Activated CD8-positive, alpha-beta memory T cell treated with anti-CD3 and anti-CD28 coated beads for 1 hour (primary cell): ENCODE measurements around the gene PREB.
"Not testable (repeated sequence)": the region's sequence is repeated elsewhere in the genome, so short reads cannot be mapped to it uniquely, and the experiment has no call there.

Experiments
- DNase-seq, 2 donors: peaks; one replicate each; pipeline ENCODE4 v3.0.0-alpha.2; 2020; ENCODE audit warnings: low read depth in 1 of 2; ENCODE audit errors: extremely low read depth in 1 of 2

Gene PREB

GRCh38 chr2:27127883-27128667 lies 6.4 kb downstream of the PREB start:
- no peak for DNase-seq

- no peak for DNase-seq
Measured at GRCh38 chr2:27126252-27126710, 8.2 kb downstream of the PREB start.

- DNase-seq: no peak
Measured at GRCh38 chr2:27125104-27125503, 9.3 kb downstream of the PREB start.

DNA sequence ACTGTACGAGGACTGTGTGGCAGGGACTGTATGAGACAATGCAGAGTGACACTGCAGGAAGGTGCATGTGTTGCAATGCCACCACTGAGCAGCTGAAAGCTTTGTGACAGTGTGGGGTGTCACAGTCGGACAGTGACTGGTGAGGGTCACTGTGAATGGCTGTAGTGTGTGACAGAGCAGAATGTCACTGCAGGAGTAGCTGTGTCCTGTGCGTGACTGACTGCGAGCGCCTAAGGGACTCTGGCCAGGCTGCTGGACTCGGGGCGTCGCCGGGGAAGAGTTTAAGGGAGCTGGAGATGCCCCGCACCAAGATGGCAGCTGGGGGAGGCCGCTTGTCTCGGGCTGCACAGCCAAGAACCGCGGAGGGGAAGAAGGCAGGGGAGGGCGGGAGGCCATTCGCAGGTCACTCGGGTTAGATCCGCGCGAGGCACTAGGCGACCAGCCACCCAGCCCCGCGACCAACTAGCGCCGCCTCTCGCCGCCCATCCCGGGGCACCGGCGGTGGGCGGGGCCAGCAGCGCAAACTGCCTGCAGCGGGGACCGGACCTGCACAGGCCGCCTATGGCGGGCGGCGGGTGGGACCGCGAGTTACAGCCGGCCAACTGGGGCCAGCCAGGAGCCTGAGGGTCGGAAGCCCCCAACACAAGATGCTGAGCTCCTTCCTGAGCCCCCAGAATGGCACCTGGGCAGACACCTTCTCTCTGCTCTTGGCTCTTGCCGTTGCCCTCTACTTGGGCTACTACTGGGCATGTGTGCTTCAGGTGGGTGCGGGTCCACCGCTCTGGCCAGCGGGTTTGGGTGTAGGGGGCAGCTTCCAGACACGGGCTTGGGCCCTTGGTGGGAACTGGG lies 10.9 kb downstream of the PREB start, which contains the start of gene ABHD1:
Gene ABHD1, plus strand, starts transcription at position 514 of the 849 bp plus-strand sequence. Its CDS starts 134 bp downstream, at position 648.
- DNase-seq: peak; percentile 27 to 45

GRCh38 chr2:27122791-27123190 lies 11.6 kb downstream of the PREB start:
- no peak for DNase-seq

DNA sequence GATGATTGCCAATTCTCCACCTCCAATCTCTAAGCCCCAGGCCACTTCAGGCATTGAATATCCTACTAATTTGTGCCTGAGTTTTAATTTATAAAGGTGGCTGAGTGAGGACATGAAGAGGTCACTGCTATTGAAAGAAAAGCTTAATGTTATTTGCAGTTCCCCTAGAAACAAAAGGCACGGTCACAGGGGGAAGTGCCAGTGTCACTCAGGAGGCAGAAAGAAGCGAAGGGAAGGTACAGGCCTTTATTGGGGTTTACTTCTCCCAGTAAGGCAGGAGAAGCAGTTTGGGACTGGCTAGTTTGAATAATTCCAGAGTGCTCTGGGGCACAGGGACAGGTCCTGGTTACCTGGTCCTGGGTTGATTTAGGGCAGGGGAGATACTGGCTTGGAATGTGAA lies 12.5 kb downstream of the PREB start:
- no peak for DNase-seq

DNA sequence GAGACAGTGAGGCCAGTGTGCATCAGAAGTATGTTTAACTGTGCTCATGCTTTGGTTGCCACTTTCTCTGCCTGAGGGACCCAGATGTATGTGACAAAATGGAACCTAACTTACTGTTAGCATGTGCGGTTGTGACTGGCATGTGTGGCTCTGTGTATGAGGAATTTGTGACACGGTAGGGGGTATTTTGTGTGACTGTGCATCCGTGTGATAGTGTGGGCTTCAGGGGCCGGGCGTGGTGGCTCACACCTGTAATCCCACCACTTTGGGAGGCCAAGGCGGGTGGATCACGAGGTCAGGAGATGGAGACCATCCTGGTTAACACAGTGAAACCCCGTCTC lies 15.1 kb downstream of the PREB start:
- not testable (repeated sequence) for DNase-seq

- no peak for DNase-seq
Measured at GRCh38 chr2:27118525-27119329, 15.7 kb downstream of the PREB start, which contains the start of gene CGREF1. CGREF1 (minus strand) TSS chr2:27119128; CDS start chr2:27104366, 14,762 bp downstream.

GRCh38 chr2:27117995-27118524 lies 16.4 kb downstream of the PREB start:
- no peak for DNase-seq

DNA sequence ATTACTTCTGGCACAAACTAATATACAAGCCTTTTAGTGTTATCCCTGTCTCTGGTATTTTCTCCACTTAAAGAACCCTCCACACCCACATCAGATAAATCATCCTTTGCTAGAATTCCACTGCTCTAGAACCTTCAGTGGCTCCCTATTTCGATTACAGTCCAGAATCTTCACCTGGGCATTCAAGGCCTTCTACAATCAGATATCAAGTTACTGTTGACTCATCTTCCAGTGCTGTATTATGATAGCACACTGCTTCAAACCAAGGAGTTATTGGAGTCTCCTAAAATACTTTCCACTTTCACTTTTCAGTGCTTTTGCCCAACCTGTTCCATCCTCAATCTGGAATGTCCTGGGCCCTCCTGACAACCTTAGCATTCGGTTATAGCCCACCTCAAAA lies 18.9 kb downstream of the PREB start:
- DNase-seq: no peak

GRCh38 chr2:27111392-27112078 lies 22.9 kb downstream of the PREB start:
- not testable (repeated sequence) for DNase-seq

DNA sequence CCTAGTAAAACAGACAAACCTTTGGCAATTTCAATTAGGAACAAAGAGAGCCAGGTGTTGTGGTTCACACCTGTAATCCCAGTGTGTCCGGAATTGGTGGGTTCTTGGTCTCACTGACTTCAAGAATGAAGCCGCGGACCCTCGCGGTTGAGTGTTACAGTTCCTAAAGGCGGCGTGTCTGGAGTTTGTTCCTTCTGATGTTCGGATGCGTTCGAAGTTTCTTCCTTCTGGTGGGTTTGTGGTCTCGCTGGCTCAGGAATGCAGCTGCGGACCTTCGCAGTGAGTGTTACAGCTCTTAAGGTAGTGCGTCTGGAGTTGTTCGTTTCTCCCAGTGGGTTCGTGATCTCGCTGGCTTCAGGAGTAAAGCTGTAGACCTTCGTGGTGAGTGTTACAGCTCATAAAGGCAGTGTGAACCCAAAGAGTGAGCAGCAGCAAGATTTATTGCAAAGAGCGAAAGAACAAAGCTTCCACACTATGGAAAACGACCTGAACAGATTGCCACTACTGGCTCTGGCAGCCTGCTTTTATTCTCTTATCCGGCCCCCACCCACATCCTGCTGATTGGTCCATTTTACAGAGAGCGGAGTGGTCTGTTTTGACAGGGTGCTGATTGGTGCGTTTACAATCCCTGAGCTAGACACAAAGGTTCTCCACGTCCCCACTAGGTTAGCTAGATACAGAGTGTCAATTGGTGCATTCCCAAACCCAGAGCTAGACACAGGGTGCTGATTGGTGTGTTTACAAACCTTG lies 23.7 kb downstream of the PREB start:
- DNase-seq: not testable (repeated sequence)

DNA sequence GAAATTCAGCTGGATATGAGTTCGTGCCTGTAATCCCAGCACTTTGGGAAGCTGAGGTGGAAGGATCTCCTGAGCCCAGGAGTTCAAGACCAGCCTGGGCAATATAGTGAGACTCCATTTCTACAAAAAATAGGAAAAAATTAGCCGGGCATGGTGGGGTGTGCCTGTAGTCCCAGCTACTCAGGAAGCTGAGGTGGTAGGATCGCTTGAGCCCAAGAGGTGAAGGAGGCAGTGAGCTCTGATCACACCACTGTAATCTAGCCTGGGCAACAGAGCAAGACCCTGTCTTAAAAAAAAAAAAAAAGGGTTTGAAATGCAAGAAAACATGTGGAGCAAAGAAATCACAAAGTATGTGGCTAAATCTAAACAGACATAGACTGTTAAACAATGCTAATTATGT lies 25.4 kb downstream of the PREB start:
- no peak for DNase-seq

GRCh38 chr2:27108221-27108620 lies 26.2 kb downstream of the PREB start:
- DNase-seq: no peak

GRCh38 chr2:27105981-27106380 lies 28.5 kb downstream of the PREB start:
- DNase-seq: no peak

- no peak for DNase-seq
Measured at GRCh38 chr2:27102329-27102728, 32.1 kb downstream of the PREB start.

GRCh38 chr2:27100036-27100435 lies 34.4 kb downstream of the PREB start:
- DNase-seq: no peak

- no peak for DNase-seq
Measured at GRCh38 chr2:27099334-27099955, 35.0 kb downstream of the PREB start.

- DNase-seq: no peak
Measured at GRCh38 chr2:27097341-27097740, 37.1 kb downstream of the PREB start.
